GM19239 (cell line): Measurements from ENCODE around the gene HUNK.
"Not testable (repeated sequence)": the region's sequence is repeated elsewhere in the genome, so short reads cannot be mapped to it uniquely, and the experiment has no call there.

Experiments used
- DNase-seq: peaks from one replicate; pipeline ENCODE4 v3.0.0; 2011; ENCODE audit warnings: low spot score; ENCODE audit not compliant: insufficient read length
- FAIRE-seq: peaks from 2 replicates; lab custom pipeline; 2011; peaks lifted over from hg19 to GRCh38; lab: Jason Lieb, UNC

HUNK gene

GRCh38 chr21:31945546-31945945 lies 72.7 kb downstream of the HUNK start:
- DNase-seq (no peak), FAIRE-seq (no peak)

GRCh38 chr21:31946231-31946630 lies 73.4 kb downstream of the HUNK start:
- FAIRE-seq (no peak), DNase-seq (no peak)

GRCh38 chr21:31946876-31947550 lies 74.2 kb downstream of the HUNK start:
- DNase-seq, FAIRE-seq: not testable (repeated sequence)

GRCh38 chr21:31948676-31949075 lies 75.9 kb downstream of the HUNK start:
- DNase-seq (no peak), FAIRE-seq (no peak)

GRCh38 chr21:31952828-31953227 lies 80.0 kb downstream of the HUNK start:
- DNase-seq (no peak), FAIRE-seq (no peak)

- DNase-seq (no peak), FAIRE-seq (no peak)
These were observed 84.8 kb downstream of the HUNK start for GRCh38 chr21:31957631-31958030.

GRCh38 chr21:31959881-31960280 lies 87.1 kb downstream of the HUNK start:
- FAIRE-seq (no peak), DNase-seq (no peak)

- no peak for DNase-seq
- FAIRE-seq = no peak
These were observed 88.2 kb downstream of the HUNK start for GRCh38 chr21:31961027-31961426.

GRCh38 chr21:31961704-31962103 lies 88.9 kb downstream of the HUNK start:
- FAIRE-seq (no peak), DNase-seq (no peak)

- no peak for DNase-seq
- no peak for FAIRE-seq
These were observed 91.9 kb downstream of the HUNK start for GRCh38 chr21:31964692-31965091.

- DNase-seq (no peak), FAIRE-seq (no peak)
These were observed 94.5 kb downstream of the HUNK start for GRCh38 chr21:31967334-31967733.

GRCh38 chr21:31972622-31973021 lies 99.8 kb downstream of the HUNK start:
- DNase-seq = no peak
- FAIRE-seq = no peak

GRCh38 chr21:31973402-31973944 lies 100.7 kb downstream of the HUNK start:
- FAIRE-seq (no peak), DNase-seq (no peak)

- FAIRE-seq = no peak
- DNase-seq = no peak
These were observed 101.7 kb downstream of the HUNK start for GRCh38 chr21:31974454-31974985.

- DNase-seq (no peak), FAIRE-seq (no peak)
These were observed 102.7 kb downstream of the HUNK start for GRCh38 chr21:31975491-31975890.

GRCh38 chr21:31977816-31978215 lies 105.0 kb downstream of the HUNK start:
- no peak for FAIRE-seq
- no peak for DNase-seq

- FAIRE-seq = no peak
- no peak for DNase-seq
These were observed 110.3 kb downstream of the HUNK start for GRCh38 chr21:31983120-31983519.

- FAIRE-seq (no peak), DNase-seq (no peak)
These were observed 110.7 kb downstream of the HUNK start for GRCh38 chr21:31983554-31983953.

- DNase-seq (no peak), FAIRE-seq (no peak)
These were observed 112.6 kb downstream of the HUNK start for GRCh38 chr21:31985398-31985797.

- FAIRE-seq (no peak), DNase-seq (no peak)
These were observed 113.4 kb downstream of the HUNK start for GRCh38 chr21:31986035-31986856.

GRCh38 chr21:31987696-31988095 lies 114.9 kb downstream of the HUNK start:
- FAIRE-seq (no peak), DNase-seq (no peak)
